IMR-90 (cell line): Measurements from ENCODE around the gene TMEM209. TPM values are rescaled to one million over a fixed set of nuclear protein-coding genes. Genes with fewer than 3 reads are reported as not detected.

Source experiments
- ATAC-seq: fragments of 200-7000 bp; cut with Tn5 transposase; 2 replicates; pipeline ENCODE4 v1.9.1; 2020; ENCODE audit warnings: low read depth, mild to moderate bottlenecking, moderate library complexity
- BruUV-seq: library from RNA; stranded (reverse); fragments of 400-500 nt; replicated peaks from 2 replicates; lab custom pipeline; 2021; lab: Mats Ljungman, UMichigan
- CTCF ChIA-PET: fragments of 300-600 bp; formaldehyde crosslinking; extraction: SDS; loops from one replicate; lab custom pipeline; 2021; ENCODE audit warnings: antibody characterized with exemption; lab: Yijun Ruan, JAX
- POLR2A ChIA-PET: fragments of 300-600 bp; sonication (Branson Sonifier 250); formaldehyde crosslinking; loops from one replicate; lab custom pipeline; 2022; ENCODE audit warnings: antibody characterized with exemption; ENCODE audit not compliant: unreplicated experiment; lab: Charles Lee
- DNase-seq: peaks from one replicate; pipeline ENCODE4 v3.0.0; 2013
- H2AFZ ChIP-seq: replicated peaks from 2 replicates; pipeline ENCODE3; 2013; ENCODE audit warnings: low read length, mild to moderate bottlenecking; ENCODE audit not compliant: poor library complexity
- H2AK5ac ChIP-seq: 2 replicates; pipeline ENCODE4 v1.6.1; 2013; ENCODE audit warnings: low read depth, low read length, inconsistent platforms
- H2AK9ac ChIP-seq: replicated peaks from 2 replicates; pipeline ENCODE3; 2013; ENCODE audit warnings: mild to moderate bottlenecking, low read depth, low read length, moderate library complexity; ENCODE audit not compliant: poor library complexity
- H2BK120ac ChIP-seq: 2 replicates; pipeline ENCODE4 v1.6.1; 2013; ENCODE audit warnings: low read depth, low read length, inconsistent platforms
- H2BK15ac ChIP-seq: 3 replicates; pipeline ENCODE4 v1.6.1; 2013; ENCODE audit warnings: low read depth, low read length, inconsistent platforms
- H2BK20ac ChIP-seq: 2 replicates; pipeline ENCODE4 v1.6.1; 2013; ENCODE audit warnings: low read depth, mild to moderate bottlenecking, inconsistent platforms, low read length, moderate library complexity
- H2BK5ac ChIP-seq: 2 replicates; pipeline ENCODE4 v1.6.1; 2013; ENCODE audit warnings: mild to moderate bottlenecking, low read depth, low read length, inconsistent platforms; ENCODE audit not compliant: poor library complexity, severe bottlenecking
- H3K14ac ChIP-seq: replicated peaks from 2 replicates; pipeline ENCODE4 v1.6.1; 2013; ENCODE audit warnings: low read depth, low read length, inconsistent platforms
- H3K18ac ChIP-seq: 2 replicates; pipeline ENCODE4 v1.6.1; 2013; ENCODE audit warnings: low read depth, low read length, control low read depth
- H3K23ac ChIP-seq: 2 replicates; pipeline ENCODE4 v1.6.1; 2013; ENCODE audit warnings: low read depth, low read length, inconsistent platforms
- H3K27ac ChIP-seq: 2 replicates; pipeline ENCODE4 v1.5.1; 2013; ENCODE audit warnings: mild to moderate bottlenecking, control low read depth, low read length; ENCODE audit not compliant: insufficient read depth
- H3K27me3 ChIP-seq: 2 replicates; pipeline ENCODE4 v1.6.1; 2013; ENCODE audit warnings: low read length; ENCODE audit not compliant: control insufficient read depth, insufficient read depth
- H3K36me3 ChIP-seq: 2 replicates; pipeline ENCODE4 v1.6.1; 2013; ENCODE audit warnings: low read length, mixed read lengths; ENCODE audit not compliant: control insufficient read depth, insufficient read depth
- H3K4ac ChIP-seq: 2 replicates; pipeline ENCODE4 v1.6.1; 2013; ENCODE audit warnings: low read depth, low read length, inconsistent platforms
- H3K4me1 ChIP-seq: 2 replicates; pipeline ENCODE4 v1.6.1; 2013; ENCODE audit warnings: low read length, mixed read lengths; ENCODE audit not compliant: control insufficient read depth, insufficient read depth
- H3K4me2 ChIP-seq: 2 replicates; pipeline ENCODE4 v1.6.1; 2013; ENCODE audit warnings: low read depth, mild to moderate bottlenecking, control low read depth, low read length, moderate library complexity
- H3K4me3 ChIP-seq: 2 replicates; pipeline ENCODE4 v1.5.1; 2013; ENCODE audit warnings: low read depth, mild to moderate bottlenecking, control low read depth, low read length, moderate library complexity; ENCODE audit not compliant: insufficient read depth
- H3K56ac ChIP-seq: 2 replicates; pipeline ENCODE4 v1.6.1; 2013; ENCODE audit warnings: low read length, inconsistent platforms; ENCODE audit not compliant: insufficient read depth; ENCODE audit errors: extremely low read depth
- H3K79me1 ChIP-seq, 2 experiments: 2 replicates each; pipeline ENCODE4 v1.6.1; 2013; ENCODE audit warnings: low read length in 2 of 2, inconsistent platforms in 1 of 2, low read depth in 1 of 2
- H3K9ac ChIP-seq: 2 replicates; pipeline ENCODE4 v1.6.1; 2013; ENCODE audit warnings: low read depth, low read length, control low read depth
- H3K9me1 ChIP-seq: 2 replicates; pipeline ENCODE4 v1.6.1; 2013; ENCODE audit warnings: low read length, inconsistent platforms; ENCODE audit not compliant: insufficient read depth
- H3K9me3 ChIP-seq: 2 replicates; pipeline ENCODE4 v1.6.1; 2013; ENCODE audit warnings: low read length; ENCODE audit not compliant: control insufficient read depth, insufficient read depth
- H4K20me1 ChIP-seq: 2 replicates; pipeline ENCODE4 v1.6.1; 2013; ENCODE audit warnings: low read length, inconsistent platforms; ENCODE audit not compliant: insufficient read depth
- H4K5ac ChIP-seq: 2 replicates; pipeline ENCODE4 v1.6.1; 2013; ENCODE audit warnings: mild to moderate bottlenecking, low read depth, low read length, control low read depth
- H4K8ac ChIP-seq, 2 experiments: 2 replicates each; pipeline ENCODE4 v1.6.1; 2013; ENCODE audit warnings: low read depth in 2 of 2, low read length in 2 of 2, control low read depth in 1 of 2, inconsistent platforms in 1 of 2
- H4K91ac ChIP-seq: 2 replicates; pipeline ENCODE4 v1.6.1; 2013; ENCODE audit warnings: low read depth, low read length, inconsistent platforms; ENCODE audit not compliant: insufficient read depth
- BHLHE40 ChIP-seq: fragments of 150-350 bp; IDR thresholded peaks from 2 replicates; pipeline ENCODE4 v1.6.1; 2016; ENCODE audit warnings: mild to moderate bottlenecking, low read depth, low read length
- CHD1 ChIP-seq: IDR thresholded peaks from 2 replicates; pipeline ENCODE4 v1.6.1; 2012; ENCODE audit warnings: low read depth, low read length, improper control_type of control experiment
- CTCF ChIP-seq: conservative IDR thresholded peaks from 2 replicates; pipeline ENCODE4 v1.5.1; 2012; ENCODE audit warnings: mild to moderate bottlenecking, low read depth, low read length, improper control_type of control experiment
- FOS ChIP-seq: fragments of 150-350 bp; IDR thresholded peaks from 2 replicates; pipeline ENCODE4 v1.6.1; 2016; ENCODE audit warnings: low read depth, low read length
- USF2 ChIP-seq: fragments of 150-350 bp; IDR thresholded peaks from 2 replicates; pipeline ENCODE4 v1.6.1; 2017; ENCODE audit warnings: mild to moderate bottlenecking, antibody characterized with exemption, low read length, low read depth
- WGBS, 2 experiments: methylation state at CpG; one replicate each; pipeline versions ENCODE4 v1.1.5 to v1.1.7; 2013; ENCODE audit warnings: missing lambda C conversion rate in 2 of 2; ENCODE audit not compliant: insufficient read length in 1 of 2; ENCODE audit errors: extremely low coverage in 2 of 2; 5-methylcytosine and 5-hydroxymethylcytosine counted together
- dilution Hi-C: fragments of 300-500 bp; cut with HindIII; formaldehyde crosslinking; loops from one replicate; pipeline ENCODE4 v1.14.3; 2018; ENCODE audit warnings: low sequenced_read_pairs; ENCODE audit not compliant: unreplicated experiment
- in situ Hi-C: fragments of 300-500 bp; cut with MboI; formaldehyde crosslinking; loops from 3 replicates; pipeline ENCODE4 v1.14.3; 2019; ENCODE audit warnings: low sequenced_read_pairs, inconsistent platforms, mixed read lengths
- intact Hi-C: fragments of 100-400 bp; cut with micrococcal nuclease; formaldehyde crosslinking; loops from 2 replicates; pipeline ENCODE4 v1.10.0; 2022
- polyA plus RNA-seq, 3 experiments: library from polyadenylated mRNA; depleted of rRNA; stranded (reverse); fragments of >200 nt; gene quantifications; 2 replicates each; pipeline ENCODE4 v1.2.3, GENCODE V29; 2012; ENCODE audit warnings: low replicate concordance in 1 of 3
- total RNA-seq: library from RNA; depleted of rRNA; stranded (reverse); fragments of >200 nt; gene quantifications from 2 replicates; pipeline ENCODE4 v1.2.3, GENCODE V29; 2012

Gene TMEM209
- total and polyA plus RNA-seq, 2 of the 4 experiments (the other 2 are of a cell fraction), result 8.0 to 11.3 TPM

- Histone ChIP-seq H2BK120ac (no peak overlapping the region), H2BK5ac (no peak overlapping the region), H4K5ac (no peak overlapping the region), H2AK9ac (no peak overlapping the region), H3K56ac (no peak overlapping the region), H3K4me2 (no peak overlapping the region), H3K27me3 (no peaks in the 10 kb centered on the region), H3K79me1 (peaks cover 3 to 10% of the 10 kb centered on the region in 2 experiments; a peak in 3 of 4 replicates), H3K4ac (no peak overlapping the region), H3K36me3 (peaks cover 14% of the 10 kb centered on the region), H2BK20ac (no peak overlapping the region), H2AFZ (no peak overlapping the region), H4K8ac (no peak overlapping the region), H3K4me1 (no peaks in the 10 kb centered on the region), H2AK5ac (no peak overlapping the region), H3K27ac (no peak overlapping the region), H3K9me3 (no peaks in the 10 kb centered on the region), H2BK15ac (no peak overlapping the region), H3K9me1 (no peaks in the 10 kb centered on the region), H3K18ac (no peak overlapping the region), H4K91ac (no peak overlapping the region), H3K4me3 (no peak overlapping the region), H4K20me1 (no peaks in the 10 kb centered on the region), H3K14ac (no peak overlapping the region), H3K9ac (no peak overlapping the region), H3K23ac (no peak overlapping the region)
- in situ Hi-C loops, result no loop called here
- DNase-seq, result no peak
- intact Hi-C loops, result no loop called here
- BruUV-seq, result no TSS peak
- TF ChIP-seq USF2 (no peak), CHD1 (no peak), CTCF (no peak), BHLHE40 (no peak), FOS (no peak)
- ChIA-PET CTCF (no interaction called here), POLR2A (no interaction called here)
- 100% methylated on average over 1 of the region's 4 CpGs; no CpG with 5 or more reads in 1 of the 2 experiments for WGBS, 2 experiments
- dilution Hi-C loops, result no loop called here
- no peak for ATAC-seq
These were observed 86.4 kb downstream of the TMEM209 start for GRCh38 chr7:130118801-130119200.
